A673 (cell line): ENCODE results near the gene CPN2. TPM values are rescaled to one million over a fixed set of nuclear protein-coding genes. Genes with fewer than 3 reads are reported as not detected.
A peak's percentile ranks its signal among the peaks of the same experiment; 100 is the strongest.

ENCODE experiments used
- BruUV-seq: library from RNA; stranded (reverse); fragments of 400-500 nt; replicated peaks from 2 replicates; lab custom pipeline; 2021; lab: Mats Ljungman, UMichigan
- CTCF ChIA-PET: fragments of 300-600 bp; sonication (Branson Sonifier 250); formaldehyde crosslinking; loops from one replicate; lab custom pipeline; 2022; ENCODE audit warnings: antibody characterized with exemption; lab: Charles Lee
- POLR2A ChIA-PET: fragments of 300-600 bp; sonication (Branson Sonifier 250); formaldehyde crosslinking; loops from one replicate; lab custom pipeline; 2022; ENCODE audit warnings: antibody characterized with exemption; ENCODE audit not compliant: low non-redundant PET; lab: Charles Lee
- DNase-seq: peaks from one replicate; pipeline ENCODE4 v3.0.0-alpha.2; 2015; ENCODE audit warnings: low spot score
- H3K27ac ChIP-seq: fragments of 200-600 bp; sonication (generic); 2 replicates; pipeline ENCODE4 v1.5.1; 2016; ENCODE audit warnings: mixed run types, low read depth, mild to moderate bottlenecking, mixed read lengths, antibody characterized with exemption, low read length; ENCODE audit not compliant: poor library complexity, severe bottlenecking
- H3K27me3 ChIP-seq: fragments of 200-600 bp; sonication (generic); replicated peaks from 2 replicates; pipeline ENCODE4 v1.6.1; 2017; ENCODE audit warnings: mixed run types, low read depth, mild to moderate bottlenecking, mixed read lengths, antibody characterized with exemption, low read length; ENCODE audit not compliant: insufficient read depth, poor library complexity
- H3K36me3 ChIP-seq: fragments of 200-600 bp; sonication (generic); 2 replicates; pipeline ENCODE4 v1.6.1; 2016; ENCODE audit warnings: mixed run types, mild to moderate bottlenecking, mixed read lengths, antibody characterized with exemption, low read length; ENCODE audit not compliant: insufficient read depth, poor library complexity, severe bottlenecking
- H3K4me1 ChIP-seq: fragments of 200-600 bp; sonication (generic); 2 replicates; pipeline ENCODE4 v1.6.1; 2017; ENCODE audit warnings: mixed run types, mild to moderate bottlenecking, mixed read lengths, antibody characterized with exemption, low read length; ENCODE audit not compliant: insufficient read depth, poor library complexity, severe bottlenecking
- H3K4me3 ChIP-seq: fragments of 200-600 bp; sonication (generic); 2 replicates; pipeline ENCODE4 v1.5.1; 2016; ENCODE audit warnings: low read depth, mixed run types, mild to moderate bottlenecking, mixed read lengths, low read length; ENCODE audit not compliant: poor library complexity, severe bottlenecking
- H3K9me3 ChIP-seq: fragments of 200-600 bp; sonication (generic); 2 replicates; pipeline ENCODE4 v1.6.1; 2016; ENCODE audit warnings: mixed run types, low read depth, mild to moderate bottlenecking, mixed read lengths, antibody characterized with exemption, low read length; ENCODE audit not compliant: poor library complexity, severe bottlenecking
- EZH2 ChIP-seq: fragments of 200-600 bp; sonication (generic); IDR thresholded peaks from 2 replicates; pipeline ENCODE4 v1.6.1; 2017; ENCODE audit warnings: borderline replicate concordance, low read depth, mild to moderate bottlenecking, mixed read lengths, antibody characterized with exemption, low read length; ENCODE audit not compliant: poor library complexity, severe bottlenecking
- intact Hi-C: fragments of 100-400 bp; cut with micrococcal nuclease; formaldehyde crosslinking; loops from one replicate; pipeline ENCODE4 v1.10.0; 2022; ENCODE audit not compliant: unreplicated experiment
- total RNA-seq: library from RNA; stranded (reverse); gene quantifications from 2 replicates; pipeline ENCODE4 v1.2.3, GENCODE V29; 2021
- TF ChIP-seq, protein P1 (sequence below): fragments of 300-800, 200-600 bp; sonication (generic); conservative IDR thresholded peaks from 2 replicates; pipeline ENCODE4 v1.5.1; 2017; ENCODE audit warnings: low read depth, mild to moderate bottlenecking, antibody characterized with exemption, low read length, moderate library complexity, mixed read lengths

Gene CPN2
- total RNA-seq, 1 experiment from 2014 or later, result not detected

DNA sequence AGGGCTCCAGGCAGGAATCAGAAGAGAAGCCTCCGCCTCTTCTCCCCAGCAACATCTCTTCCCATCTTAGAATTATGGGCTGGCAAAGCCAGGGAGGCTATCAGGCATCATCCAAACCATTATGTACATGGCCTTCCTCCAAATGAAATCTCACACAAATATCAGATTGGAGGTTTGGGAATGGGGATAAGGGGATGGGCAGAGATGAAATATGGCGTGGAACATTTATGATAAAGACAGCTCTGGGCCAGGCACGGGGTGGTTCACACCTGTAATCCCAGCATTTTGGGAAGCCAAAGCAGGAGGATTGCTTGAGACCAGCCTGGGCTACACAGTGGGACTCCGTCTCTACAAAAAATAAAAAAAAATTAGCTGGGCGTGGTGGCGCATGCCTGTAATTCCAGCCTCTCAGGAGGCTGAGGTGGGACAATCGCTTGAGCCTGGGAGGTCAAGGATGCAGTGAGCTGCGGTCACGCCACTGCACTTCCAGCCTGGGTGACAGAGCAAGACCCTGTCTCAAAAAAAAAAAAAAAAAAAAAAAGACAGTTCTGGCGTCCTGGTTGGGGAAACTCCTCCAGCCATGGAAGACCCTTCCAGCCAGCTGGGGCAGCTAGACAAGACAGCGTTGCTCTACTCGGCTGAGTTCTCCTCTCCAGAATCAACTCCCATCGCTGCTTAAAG lies 36.6 kb downstream of the CPN2 start:
- POLR2A ChIA-PET, result no interaction called here
- TF ChIP-seq EZH2, result no peak
- TF ChIP-seq, protein P1, sequence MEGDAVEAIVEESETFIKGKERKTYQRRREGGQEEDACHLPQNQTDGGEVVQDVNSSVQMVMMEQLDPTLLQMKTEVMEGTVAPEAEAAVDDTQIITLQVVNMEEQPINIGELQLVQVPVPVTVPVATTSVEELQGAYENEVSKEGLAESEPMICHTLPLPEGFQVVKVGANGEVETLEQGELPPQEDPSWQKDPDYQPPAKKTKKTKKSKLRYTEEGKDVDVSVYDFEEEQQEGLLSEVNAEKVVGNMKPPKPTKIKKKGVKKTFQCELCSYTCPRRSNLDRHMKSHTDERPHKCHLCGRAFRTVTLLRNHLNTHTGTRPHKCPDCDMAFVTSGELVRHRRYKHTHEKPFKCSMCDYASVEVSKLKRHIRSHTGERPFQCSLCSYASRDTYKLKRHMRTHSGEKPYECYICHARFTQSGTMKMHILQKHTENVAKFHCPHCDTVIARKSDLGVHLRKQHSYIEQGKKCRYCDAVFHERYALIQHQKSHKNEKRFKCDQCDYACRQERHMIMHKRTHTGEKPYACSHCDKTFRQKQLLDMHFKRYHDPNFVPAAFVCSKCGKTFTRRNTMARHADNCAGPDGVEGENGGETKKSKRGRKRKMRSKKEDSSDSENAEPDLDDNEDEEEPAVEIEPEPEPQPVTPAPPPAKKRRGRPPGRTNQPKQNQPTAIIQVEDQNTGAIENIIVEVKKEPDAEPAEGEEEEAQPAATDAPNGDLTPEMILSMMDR, result no peak
- no peak for DNase-seq
- CTCF ChIA-PET, result interaction anchor here (3.5 kb wide), 1 partner anchor 533 kb away, joined by 68 read pairs; no protein-coding TSS in a partner anchor
- TSS peak; percentile 90 for BruUV-seq
- Histone ChIP-seq H3K4me1 (peaks cover 41% of the 10 kb centered on the region), H3K4me3 (peak overlapping the region; percentile 48), H3K27ac (peak overlapping the region; percentile 87), H3K36me3 (no peaks in the 10 kb centered on the region), H3K9me3 (peaks cover 12% of the 10 kb centered on the region), H3K27me3 (no peaks in the 10 kb centered on the region)
- intact Hi-C loops, result loop anchor here (1.0 to 10.0 kb wide), 7 partner anchors 110 to 647 kb away; no protein-coding TSS in a partner anchor

DNA sequence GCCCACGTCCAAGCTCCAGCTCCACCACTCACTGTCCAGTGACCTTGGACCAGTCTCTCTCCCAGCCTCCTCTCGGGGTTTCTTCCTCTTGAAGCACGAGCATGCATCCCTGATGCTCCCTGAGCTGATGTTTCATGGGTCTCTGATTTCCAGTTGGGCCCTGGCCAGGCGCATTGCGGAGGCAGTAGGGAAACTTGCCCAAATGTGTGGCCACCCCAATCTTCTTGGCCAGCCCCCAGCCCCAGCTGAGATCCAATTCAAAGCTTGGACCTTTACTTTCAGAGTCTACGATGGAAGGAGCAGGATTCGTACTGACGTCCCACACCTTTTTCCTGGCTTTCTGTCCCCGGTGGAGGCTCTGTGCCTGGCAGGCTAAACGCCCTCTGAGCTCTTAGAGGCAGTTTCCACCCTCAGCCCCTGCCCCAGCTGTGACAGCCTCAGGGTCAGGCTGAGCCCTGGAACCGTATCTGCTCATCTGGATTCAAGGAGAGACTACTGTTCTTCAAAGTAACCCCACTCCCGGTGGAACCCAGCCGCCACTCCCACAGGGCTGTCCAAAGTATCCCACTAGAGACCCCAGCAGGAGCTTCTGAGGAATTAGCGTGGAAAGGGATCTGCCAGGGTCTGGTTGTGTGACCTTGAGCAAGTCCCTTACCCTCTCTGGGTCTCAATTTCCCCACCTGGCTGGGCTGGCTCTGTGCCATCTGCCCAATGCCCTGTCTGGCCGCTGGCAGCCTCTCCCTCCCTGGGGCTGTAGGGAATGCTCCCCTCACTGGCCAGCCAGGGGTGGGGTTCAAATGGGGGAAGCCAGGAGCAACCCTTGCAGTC lies 37.4 kb downstream of the CPN2 start:
- no peak overlapping the region for H3K4me3 ChIP-seq
- no peak overlapping the region for H3K27ac ChIP-seq
- no peaks in the 10 kb centered on the region for H3K36me3 ChIP-seq
- DNase-seq, result peak; percentile 65
- no peak for TF ChIP-seq EZH2
- TF ChIP-seq, protein P1, result peak; percentile 44
- peaks cover 48% of the 10 kb centered on the region for H3K4me1 ChIP-seq
- ChIA-PET CTCF (interaction anchor here (0.5 to 0.9 kb wide), 3 partner anchors 178 to 533 kb away, joined by 3 to 5 read pairs (median 4); partner anchors contain the start of gene HES1), POLR2A (no interaction called here)
- H3K9me3 ChIP-seq, result peaks cover 4% of the 10 kb centered on the region
- BruUV-seq, result no TSS peak
- intact Hi-C loops, result loop anchor here (2.0 to 10.0 kb wide), 3 partner anchors 109 to 533 kb away; no protein-coding TSS in a partner anchor
- H3K27me3 ChIP-seq, result no peaks in the 10 kb centered on the region

DNA sequence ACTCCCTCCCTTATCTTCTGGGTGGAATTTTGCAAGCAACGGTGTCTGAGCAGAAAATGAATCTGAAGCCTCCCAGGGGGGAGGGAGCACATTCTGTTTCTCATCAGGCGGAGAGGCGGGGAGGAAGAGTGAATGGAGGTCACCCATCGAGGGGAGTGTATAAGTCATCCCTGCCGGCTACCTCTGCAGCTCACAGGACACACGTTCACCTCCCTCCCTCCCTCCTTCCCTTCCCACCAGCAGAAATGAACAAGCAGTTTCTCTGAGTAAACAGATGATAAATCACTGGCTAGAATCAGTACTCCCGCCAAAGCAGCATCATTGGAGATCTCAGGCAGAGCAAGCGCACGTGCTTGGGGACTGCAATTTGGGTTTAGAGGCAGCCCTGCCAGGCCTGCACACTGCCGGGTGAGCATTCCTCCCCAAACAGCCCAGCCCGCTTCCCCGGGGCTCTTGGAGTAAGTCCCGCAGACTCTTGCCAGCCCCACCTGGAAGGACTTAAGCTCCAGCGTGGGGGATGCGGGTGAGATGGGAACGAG lies 38.3 kb downstream of the CPN2 start:
- H3K36me3 ChIP-seq, result no peaks in the 10 kb centered on the region
- ChIA-PET CTCF (interaction anchor here (0.6 to 0.9 kb wide), 4 partner anchors 177 to 568 kb away, joined by 3 to 5 read pairs (median 4); partner anchors contain the start of gene HES1), POLR2A (no interaction called here)
- H3K27ac ChIP-seq, result peak overlapping the region; percentile 21
- H3K4me1 ChIP-seq, result peaks cover 58% of the 10 kb centered on the region
- TF ChIP-seq, protein P1, result no peak
- no peak for TF ChIP-seq EZH2
- H3K27me3 ChIP-seq, result no peaks in the 10 kb centered on the region
- BruUV-seq, result no TSS peak
- intact Hi-C loops, result loop anchor here (10.0 kb wide), 1 partner anchor 308 kb away; no protein-coding TSS in a partner anchor
- H3K9me3 ChIP-seq, result no peaks in the 10 kb centered on the region
- H3K4me3 ChIP-seq, result no peak overlapping the region
- DNase-seq, result peak; percentile 55
